SHP77 treated with DMSO at 0.1 percent for 48 hours (cell line): ENCODE results near the gene FBXW8.

Experiments used
- DNase-seq: peaks from one replicate; lab custom pipeline; 2025; lab: John Stamatoyannopoulos, UW

FBXW8 gene

DNA sequence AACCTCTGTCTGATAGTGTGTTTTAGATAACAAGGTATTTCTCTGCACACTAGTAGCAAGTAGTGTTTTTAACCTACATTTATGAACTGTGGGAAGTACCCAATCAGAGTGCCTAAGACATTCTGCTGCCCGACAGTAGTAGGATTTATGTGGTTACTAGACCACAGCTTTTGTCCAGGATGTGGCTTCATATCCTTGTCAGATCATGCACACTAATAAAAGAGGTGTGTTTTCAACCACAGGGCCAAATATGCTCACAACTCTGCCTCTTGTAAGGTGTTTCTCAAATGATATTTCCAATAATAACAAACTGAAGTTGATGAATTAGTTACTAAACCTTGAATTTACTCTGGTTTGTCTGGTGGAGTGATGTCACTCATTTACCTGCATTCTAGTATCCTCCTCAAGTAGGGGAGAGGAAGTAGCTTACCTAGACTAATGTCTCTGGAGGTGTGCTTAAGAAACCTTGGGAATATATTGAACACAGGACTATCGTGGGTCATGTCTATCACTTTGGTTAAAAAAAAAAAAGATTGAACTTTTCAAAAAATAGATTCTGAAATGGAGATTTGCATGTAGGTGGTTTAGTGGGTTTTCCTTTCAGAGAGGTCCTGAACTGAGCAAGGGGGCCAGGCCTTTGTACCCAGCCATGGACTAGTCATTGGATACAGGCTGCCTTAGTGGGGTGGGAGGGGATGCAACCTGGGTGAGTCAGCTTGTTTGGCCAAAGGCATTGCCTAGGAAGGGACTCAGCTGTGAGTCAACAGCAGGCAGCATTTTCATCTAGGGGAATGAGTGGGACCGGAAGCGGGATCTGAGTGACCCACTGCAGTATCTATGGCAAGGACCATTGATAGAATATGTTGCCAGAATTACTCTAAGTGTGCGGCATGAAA, 14.1 kb downstream of the FBXW8 start:
- DNase-seq, result no peak

GRCh38 chr12:116926283-116927243, 15.8 kb downstream of the FBXW8 start:
- DNase-seq, result no peak

- no peak for DNase-seq
Measured at GRCh38 chr12:116927244-116927940, 16.6 kb downstream of the FBXW8 start.

DNA sequence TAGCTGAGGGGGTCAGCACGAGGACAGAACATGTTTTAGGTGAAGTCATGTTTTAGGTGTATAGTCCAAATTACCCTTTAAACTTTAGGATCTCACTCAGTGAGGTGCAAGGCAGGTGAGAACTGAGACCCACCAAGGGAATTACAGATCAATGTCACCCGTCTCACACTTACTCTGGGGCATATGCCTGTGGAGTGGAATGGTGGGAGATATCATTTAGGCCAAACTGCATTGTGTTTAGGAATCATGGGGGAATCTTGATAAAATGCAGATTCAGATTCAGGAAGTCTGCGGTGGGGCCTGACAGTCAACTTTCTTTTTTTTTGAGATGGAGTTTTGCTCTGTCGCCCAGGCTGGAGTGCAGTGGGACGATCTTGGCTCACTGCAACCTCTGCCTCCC, 17.8 kb downstream of the FBXW8 start:
- no peak for DNase-seq

- DNase-seq, result no peak
Measured at GRCh38 chr12:116929885-116930284, 19.1 kb downstream of the FBXW8 start.

GRCh38 chr12:116931665-116932064, 20.9 kb downstream of the FBXW8 start:
- no peak for DNase-seq

DNA sequence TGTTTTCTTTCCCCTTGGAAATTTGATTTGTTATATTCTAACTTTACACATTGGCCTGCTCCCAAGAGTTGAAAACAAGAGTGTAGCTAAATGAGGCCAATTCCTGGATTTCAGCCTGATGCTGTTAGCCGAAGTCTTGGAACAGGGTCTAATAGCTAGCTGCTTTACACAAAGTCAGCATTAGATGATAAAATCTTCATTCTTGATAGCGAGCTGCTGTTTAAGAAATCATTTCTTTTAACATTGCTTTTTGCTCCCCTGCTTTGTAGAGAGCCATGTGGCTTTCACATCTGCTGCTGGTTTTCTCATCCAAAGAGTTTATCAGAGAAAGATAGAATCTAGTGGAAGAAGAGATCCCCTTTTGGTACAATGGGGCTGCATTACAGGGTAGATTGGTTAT, 22.3 kb downstream of the FBXW8 start:
- DNase-seq, result no peak

GRCh38 chr12:116933512-116934246, 22.9 kb downstream of the FBXW8 start:
- no peak for DNase-seq

DNA sequence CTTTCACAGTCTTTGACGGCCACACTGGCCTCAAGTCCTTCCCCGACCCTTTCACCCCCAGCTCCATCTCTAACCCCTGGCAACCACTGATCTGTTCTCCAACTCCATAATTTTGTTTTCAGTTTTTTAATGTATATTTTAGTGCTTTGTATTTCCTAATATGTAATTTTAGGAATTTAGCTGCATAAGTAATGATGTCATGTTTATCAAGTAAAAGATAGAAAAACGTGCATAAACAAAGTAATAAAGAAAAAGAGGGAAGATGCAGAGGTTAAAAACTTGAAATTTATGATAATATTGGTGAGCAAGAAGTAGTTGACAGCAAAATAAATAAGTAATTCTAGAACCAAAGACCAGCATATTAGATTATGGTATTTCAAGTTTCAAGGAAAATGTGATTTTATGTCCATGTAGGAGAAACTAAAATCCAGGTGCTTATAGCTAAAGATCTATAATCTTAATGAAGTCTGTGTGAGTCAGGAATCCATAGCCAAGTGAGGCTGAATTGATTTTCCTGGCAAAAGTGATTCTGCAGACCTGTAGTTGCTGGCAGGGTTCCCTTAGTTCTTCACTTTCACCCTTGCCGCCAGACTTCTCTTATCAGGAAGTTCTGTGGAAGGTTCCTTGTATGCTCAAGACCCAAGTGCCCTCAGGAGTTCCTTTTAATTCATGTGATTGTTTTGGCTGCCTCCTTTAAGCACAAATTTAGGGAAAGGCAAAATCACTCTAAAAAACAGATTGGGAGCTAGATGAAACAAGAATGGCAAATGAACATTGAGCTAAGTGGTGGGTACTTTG, 24.4 kb downstream of the FBXW8 start:
- DNase-seq, result no peak

GRCh38 chr12:116937640-116938039, 26.9 kb downstream of the FBXW8 start:
- DNase-seq, result no peak

GRCh38 chr12:116939734-116940133, 29.0 kb downstream of the FBXW8 start:
- DNase-seq, result no peak

GRCh38 chr12:116941188-116941587, 30.4 kb downstream of the FBXW8 start:
- DNase-seq, result no peak

DNA sequence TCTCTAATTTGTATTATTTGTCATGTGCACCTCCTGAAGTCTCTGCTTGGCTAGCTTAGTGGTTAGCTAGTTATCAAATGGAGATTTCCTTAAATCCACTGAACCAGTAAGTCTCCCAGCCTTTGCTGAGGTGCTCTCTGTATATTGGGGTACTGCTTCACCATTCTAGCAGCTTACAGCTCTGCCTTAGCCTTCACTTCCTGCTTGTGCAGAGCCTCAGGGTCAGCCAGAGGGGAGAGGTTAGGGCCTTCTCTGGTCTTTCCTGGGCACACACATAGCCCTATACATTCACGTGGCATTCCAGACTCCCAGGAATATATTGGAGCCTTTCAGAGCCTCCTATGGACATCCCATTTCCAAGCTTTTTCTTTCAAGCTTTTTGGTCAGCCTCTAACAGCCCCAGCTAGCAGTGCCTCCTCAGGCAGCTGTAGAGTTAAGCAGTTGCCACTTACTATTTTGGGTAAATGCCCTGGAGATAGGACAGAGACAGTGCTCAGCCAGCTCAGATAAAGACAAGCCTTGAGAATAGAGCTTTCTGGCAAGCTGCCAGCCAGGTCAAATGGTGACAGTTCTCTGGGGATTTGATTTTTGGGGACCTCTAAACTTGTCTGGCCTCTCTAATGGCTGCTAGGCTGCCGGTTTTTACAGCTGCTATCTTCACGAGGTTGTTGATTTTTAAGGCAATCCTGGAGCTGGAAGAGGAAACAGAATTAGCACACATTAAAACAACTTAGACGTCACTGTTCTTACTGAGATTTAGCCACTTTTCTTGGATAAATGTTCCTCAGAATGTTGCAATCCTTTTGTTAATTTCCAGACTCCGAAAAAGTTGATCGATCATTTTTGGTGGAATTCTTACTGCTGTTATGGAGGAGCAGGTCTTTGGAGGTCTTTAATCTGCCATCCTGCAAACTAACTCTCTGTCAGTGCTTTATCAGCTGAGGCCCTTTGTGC, 32.9 kb downstream of the FBXW8 start:
- DNase-seq, result no peak

- DNase-seq, result no peak
Measured at GRCh38 chr12:116945886-116946550, 35.3 kb downstream of the FBXW8 start.

DNA sequence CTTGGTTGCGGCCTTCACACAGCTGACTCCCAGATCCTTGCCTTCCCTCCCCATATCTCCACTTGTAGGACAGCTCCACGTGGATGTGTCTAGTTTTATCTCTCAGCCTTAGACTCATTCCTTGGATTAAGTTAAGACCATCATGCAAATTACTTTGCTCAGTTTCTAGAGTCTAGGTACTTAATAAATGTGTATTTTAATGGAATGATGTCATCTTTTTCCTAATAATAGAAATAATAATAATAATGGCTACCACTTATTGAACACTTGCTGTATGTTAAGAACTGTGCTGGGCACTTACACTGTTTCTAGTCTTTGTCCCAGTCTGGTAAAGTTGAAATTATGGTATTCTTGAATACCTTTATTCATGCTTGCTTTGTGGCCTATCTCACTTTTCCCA, 37.5 kb downstream of the FBXW8 start:
- no peak for DNase-seq

DNA sequence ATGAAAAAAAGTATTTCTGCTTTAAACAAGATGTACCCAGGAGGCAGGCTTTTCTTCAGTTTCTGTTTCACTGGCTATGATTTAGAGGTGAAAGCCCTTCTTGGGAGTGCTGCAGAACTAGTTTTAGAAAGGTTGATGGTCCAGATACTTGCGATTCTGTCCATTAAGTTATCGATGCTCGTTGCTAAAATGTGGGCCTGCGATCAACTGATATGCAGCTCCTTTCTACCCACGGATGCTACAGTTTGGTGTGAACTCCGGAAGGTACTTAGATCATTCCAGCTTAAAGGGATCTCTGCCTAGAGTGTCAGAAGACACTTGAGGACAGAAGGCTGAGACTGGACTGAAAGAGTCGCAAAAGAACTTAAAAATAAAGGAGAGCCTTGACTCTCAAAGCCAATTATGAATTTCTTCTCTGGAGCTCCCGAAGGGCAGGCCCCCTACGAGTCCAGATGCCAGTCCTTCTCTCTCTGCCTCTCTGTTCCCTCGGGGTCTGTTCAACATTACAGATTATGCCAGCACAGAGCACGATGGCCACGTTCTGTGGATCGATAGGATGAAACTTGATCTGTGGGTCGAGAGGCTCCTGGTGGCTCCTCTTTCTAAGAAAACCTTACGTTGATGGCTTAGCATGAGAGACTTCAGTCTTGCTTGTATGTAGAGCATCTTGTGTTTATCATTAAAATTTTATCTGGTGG, 40.0 kb downstream of the FBXW8 start:
- DNase-seq, result no peak

DNA sequence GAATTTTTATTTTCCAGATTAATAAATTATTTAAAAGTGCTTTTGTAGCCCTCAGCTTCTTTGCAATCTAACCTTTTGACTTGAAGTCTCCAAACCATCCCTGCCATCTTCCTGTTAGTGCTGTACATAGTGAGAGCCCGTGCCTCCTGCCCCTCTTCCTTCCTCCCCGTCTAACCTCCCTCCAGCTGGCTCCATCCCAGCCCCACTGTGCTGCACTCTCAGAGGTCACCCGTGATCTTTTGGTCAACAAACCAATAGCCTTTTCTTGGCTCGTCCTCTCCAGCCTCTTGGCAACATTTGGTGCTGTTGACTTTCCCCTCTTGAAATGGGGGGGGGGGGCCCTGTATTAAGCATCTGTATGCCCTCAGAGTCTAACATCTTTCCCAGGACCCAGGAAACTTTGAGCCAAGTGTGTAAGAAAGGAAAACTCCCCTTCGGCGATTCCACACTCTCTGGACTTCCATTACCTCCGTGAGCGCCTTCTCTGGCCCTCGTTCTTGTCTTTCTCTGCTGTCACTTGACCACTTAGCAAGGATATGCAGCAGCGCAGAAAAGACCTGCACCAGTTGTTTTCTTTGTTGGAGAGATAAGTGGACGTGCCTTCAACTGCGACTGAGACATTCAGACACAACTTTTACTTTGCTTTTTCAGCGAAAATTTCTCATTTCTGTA, 44.1 kb downstream of the FBXW8 start:
- no peak for DNase-seq
